Gastroesophageal sphincter (tissue), 4 donors: ENCODE data around the gene CLEC4M. TPM values are rescaled to one million over a fixed set of nuclear protein-coding genes. Genes with fewer than 3 reads are reported as not detected.

ENCODE experiments used
- ATAC-seq: fragments of 150-250 bp; one replicate; pipeline ENCODE4 v1.9.1; 2016; ENCODE audit warnings: mild to moderate bottlenecking, moderate library complexity
- H3K27ac ChIP-seq, 4 donors: fragments of 200-600 bp; sonication (generic) in 3 of 4; 1 replicate in 3 of 4; 2 replicates in 1 of 4; pipeline ENCODE4 v1.5.1; 2016 to 2019
- H3K27me3 ChIP-seq: fragments of 200-600 bp; sonication (generic); one replicate; pipeline ENCODE4 v1.5.1; 2019
- H3K36me3 ChIP-seq, 2 donors: fragments of 200-600 bp; sonication (generic); one replicate each; pipeline ENCODE4 v1.5.1; 2019; ENCODE audit warnings: control low read depth in 1 of 2
- H3K4me1 ChIP-seq, 3 donors: fragments of 200-600 bp; sonication (generic); 1 replicate in 2 of 3; 2 replicates in 1 of 3; pipeline ENCODE4 v1.5.1; 2016 to 2019; ENCODE audit warnings: control low read depth in 2 of 3
- H3K4me3 ChIP-seq, 2 donors: fragments of 200-600 bp; sonication (generic); one replicate each; pipeline ENCODE4 v1.5.1; 2019; ENCODE audit warnings: mild to moderate bottlenecking in 1 of 2, moderate library complexity in 1 of 2
- H3K9me3 ChIP-seq, 3 donors: fragments of 200-600 bp; sonication (generic); one replicate each; pipeline ENCODE4 v1.5.1; 2017 to 2019; ENCODE audit warnings: control low read depth in 2 of 3
- CTCF ChIP-seq, 4 experiments: fragments of 200-600 bp in 2 of 4; fragments of 450-650 bp in 2 of 4; sonication (generic) in 1 of 4; IDR thresholded peaks; one replicate each; pipeline ENCODE4 v1.5.1; 2017 to 2019; ENCODE audit warnings: antibody characterized with exemption in 4 of 4, mild to moderate bottlenecking in 2 of 4, moderate library complexity in 2 of 4
- EP300 ChIP-seq: sonication (generic); formaldehyde crosslinking; IDR thresholded peaks from one replicate; pipeline ENCODE4 v1.6.1; 2017; ENCODE audit warnings: antibody characterized with exemption, mild to moderate bottlenecking
- POLR2A ChIP-seq, 2 donors: fragments of 450-650 bp; IDR thresholded peaks; one replicate each; pipeline ENCODE4 v1.6.1; 2017; ENCODE audit warnings: antibody characterized with exemption in 2 of 2, mild to moderate bottlenecking in 2 of 2, moderate library complexity in 1 of 2
- POLR2AphosphoS5 ChIP-seq: sonication (generic); formaldehyde crosslinking; IDR thresholded peaks from one replicate; pipeline ENCODE4 v1.6.1; 2017; ENCODE audit warnings: antibody characterized with exemption
- WGBS, 2 donors: methylation state at CpG; one replicate each; pipeline ENCODE4 v1.1.5; 2018; ENCODE audit warnings: low coverage in 1 of 2; 5-methylcytosine and 5-hydroxymethylcytosine counted together
- total RNA-seq, 4 donors: library from RNA; depleted of rRNA; stranded (reverse); fragments of >200 nt; gene quantifications; one replicate each; pipeline ENCODE4 v1.1.0, GENCODE V29; 2016

Gene CLEC4M
- total RNA-seq: not detected

- Histone ChIP-seq H3K36me3 (no peaks in the 10 kb centered on the region), H3K9me3 (peaks cover 0 to 24% (median 0%) of the 10 kb centered on the region in 3 donors), H3K27ac (no peak within 1 kb of the TSS), H3K27me3 (peaks cover 81% of the 10 kb centered on the region), H3K4me1 (no peaks in the 10 kb centered on the region), H3K4me3 (no peak within 1 kb of the TSS)
- WGBS, 2 donors: 47 to 69% methylated on average over 4 to 7 of the region's 8 CpGs
- no peak for ATAC-seq
- no peak for TF ChIP-seq CTCF (IDR thresholded peaks at IDR 0.05)
- TF ChIP-seq POLR2AphosphoS5: no peak
- no peak for TF ChIP-seq EP300
- no peak for TF ChIP-seq POLR2A (IDR thresholded peaks at IDR 0.05)
Measured at GRCh38 chr19:7762719-7763293, at the start of gene CLEC4M. CLEC4M (plus strand) TSS chr19:7763243; CDS start chr19:7763267, 24 bp downstream.

- Histone ChIP-seq H3K4me3 (no peak overlapping the region), H3K27ac (no peak overlapping the region), H3K27me3 (peaks cover 33% of the 10 kb centered on the region), H3K4me1 (no peaks in the 10 kb centered on the region), H3K9me3 (peaks cover 0 to 15% (median 0%) of the 10 kb centered on the region in 3 donors), H3K36me3 (no peaks in the 10 kb centered on the region)
- WGBS, 2 donors: 27% methylated on average over 1 of the region's 1 CpG; no CpG with 5 or more reads in 1 of the 2 donors
- TF ChIP-seq EP300: no peak
- no peak for TF ChIP-seq POLR2A (IDR thresholded peaks at IDR 0.05)
- ATAC-seq: no peak
Measured at GRCh38 chr19:7715671-7716070, 47.4 kb upstream of the CLEC4M start.

GRCh38 chr19:7716762-7717161, 46.3 kb upstream of the CLEC4M start:
- TF ChIP-seq POLR2AphosphoS5 (no peak), EP300 (no peak), POLR2A (IDR thresholded peaks at IDR 0.05) (no peak), CTCF (IDR thresholded peaks at IDR 0.05) (no peak)
- peaks cover 37% of the 10 kb centered on the region for H3K27me3 ChIP-seq
- H3K27ac ChIP-seq: no peak overlapping the region
- no peak for ATAC-seq
- no peak overlapping the region for H3K4me3 ChIP-seq
- 50 to 80% methylated on average over 1 of the region's 1 CpG for WGBS, 2 donors
- no peaks in the 10 kb centered on the region for H3K36me3 ChIP-seq
- H3K9me3 ChIP-seq: peaks cover 0 to 15% (median 0%) of the 10 kb centered on the region in 3 donors
- no peaks in the 10 kb centered on the region for H3K4me1 ChIP-seq

- Histone ChIP-seq H3K36me3 (no peaks in the 10 kb centered on the region), H3K4me1 (no peaks in the 10 kb centered on the region), H3K27me3 (peaks cover 53% of the 10 kb centered on the region), H3K27ac (no peak overlapping the region), H3K9me3 (peaks cover 0 to 15% (median 0%) of the 10 kb centered on the region in 3 donors), H3K4me3 (no peak overlapping the region)
- 42% methylated on average over 6 of the region's 8 CpGs; no CpG with 5 or more reads in 1 of the 2 donors for WGBS, 2 donors
- ATAC-seq: no peak
- TF ChIP-seq POLR2AphosphoS5 (no peak), CTCF (IDR thresholded peaks at IDR 0.05) (no peak)
Measured at GRCh38 chr19:7718668-7719067, 44.4 kb upstream of the CLEC4M start.

- Histone ChIP-seq H3K4me1 (no peaks in the 10 kb centered on the region), H3K36me3 (no peaks in the 10 kb centered on the region), H3K27ac (no peak overlapping the region), H3K9me3 (peaks cover 0 to 15% (median 0%) of the 10 kb centered on the region in 3 donors), H3K27me3 (peaks cover 69% of the 10 kb centered on the region), H3K4me3 (no peak overlapping the region)
- ATAC-seq: no peak
- TF ChIP-seq POLR2A (IDR thresholded peaks at IDR 0.05): no peak
- TF ChIP-seq POLR2AphosphoS5: no peak
- no peak for TF ChIP-seq CTCF (IDR thresholded peaks at IDR 0.05)
- TF ChIP-seq EP300: no peak
- 67% methylated on average over 2 of the region's 6 CpGs; no CpG with 5 or more reads in 1 of the 2 donors for WGBS, 2 donors
Measured at GRCh38 chr19:7720351-7720750, 42.7 kb upstream of the CLEC4M start.
